ENCODE data around the gene EHBP1L1. TPM values are rescaled to one million over a fixed set of nuclear protein-coding genes. Genes with fewer than 3 reads are reported as not detected.

EHBP1L1 gene
- total RNA-seq, 1 experiment from 2014 or later: 126 TPM

GRCh38 chr11:65636108-65637031 lies 60.5 kb downstream of the EHBP1L1 start:
- no peak overlapping the region for H2AFZ ChIP-seq (ENCODE audit: low read length)
- H3K4me1 ChIP-seq (ENCODE audit: insufficient read depth, low read length): peaks cover 7% of the 10 kb centered on the region
- H3K36me3 ChIP-seq (ENCODE audit: low read depth, low read length): peaks cover 33% of the 10 kb centered on the region
- H3K4me3 ChIP-seq (ENCODE audit: low read length): no peak overlapping the region
- no peak overlapping the region for H3K9ac ChIP-seq (ENCODE audit: low read length)
- ChIA-PET CTCF (no interaction called here), POLR2A (ENCODE audit: unreplicated experiment) (no interaction called here)
- TSS peak; percentile 4 for BruUV-seq (replicated peaks)
- peaks cover 7% of the 10 kb centered on the region for H3F3A ChIP-seq (ENCODE audit: low read length, unreplicated experiment)
- DNase-seq: no peak
- no peaks in the 10 kb centered on the region for H3K27me3 ChIP-seq (ENCODE audit: low read length)
- H3K27ac ChIP-seq (ENCODE audit: low read length): no peak overlapping the region
- ATAC-seq: no peak
- H3K79me2 ChIP-seq (ENCODE audit: low read length): no peaks in the 10 kb centered on the region
- no peaks in the 10 kb centered on the region for H3K9me2 ChIP-seq (replicated peaks; ENCODE audit: low read length)
- no peaks in the 10 kb centered on the region for H4K20me1 ChIP-seq (ENCODE audit: low read length)
- TF ChIP-seq EZH2 (IDR thresholded peaks at IDR 0.05; ENCODE audit: low read length, unreplicated experiment) (no peak), CTCF (conservative IDR thresholded peaks at IDR 0.05; ENCODE audit: low read depth, low read length) (no peak), EZH2phosphoT487 (IDR thresholded peaks at IDR 0.05; ENCODE audit: borderline replicate concordance, low read length) (no peak)
- H3K9me3 ChIP-seq (ENCODE audit: low read length): no peaks in the 10 kb centered on the region
- intact Hi-C loops (cut with micrococcal nuclease): no loop called here
- no peak overlapping the region for H3K4me2 ChIP-seq (ENCODE audit: low read length)

GRCh38 chr11:65637032-65637557 lies 61.2 kb downstream of the EHBP1L1 start:
- Histone ChIP-seq H3K27ac (ENCODE audit: low read length) (no peak overlapping the region), H3K9ac (ENCODE audit: low read length) (no peak overlapping the region), H3K79me2 (ENCODE audit: low read length) (no peaks in the 10 kb centered on the region), H3K9me3 (ENCODE audit: low read length) (no peaks in the 10 kb centered on the region), H2AFZ (ENCODE audit: low read length) (no peak overlapping the region), H3K36me3 (ENCODE audit: low read depth, low read length) (peaks cover 33% of the 10 kb centered on the region), H3K9me2 (replicated peaks; ENCODE audit: low read length) (no peaks in the 10 kb centered on the region), H3K4me2 (ENCODE audit: low read length) (peak overlapping the region; percentile 93; the same call in 1 of the 2 replicates), H3F3A (ENCODE audit: low read length, unreplicated experiment) (peaks cover 7% of the 10 kb centered on the region), H3K4me1 (ENCODE audit: insufficient read depth, low read length) (peaks cover 7% of the 10 kb centered on the region), H3K4me3 (ENCODE audit: low read length) (no peak overlapping the region), H3K27me3 (ENCODE audit: low read length) (no peaks in the 10 kb centered on the region), H4K20me1 (ENCODE audit: low read length) (no peaks in the 10 kb centered on the region)
- CTCF ChIA-PET: no interaction called here
- POLR2A ChIA-PET (ENCODE audit: unreplicated experiment): no interaction called here
- TF ChIP-seq EZH2phosphoT487 (IDR thresholded peaks at IDR 0.05; ENCODE audit: borderline replicate concordance, low read length) (no peak), CTCF (conservative IDR thresholded peaks at IDR 0.05; ENCODE audit: low read depth, low read length) (no peak), EZH2 (IDR thresholded peaks at IDR 0.05; ENCODE audit: low read length, unreplicated experiment) (no peak)
- ATAC-seq (no peak), DNase-seq (no peak)
- intact Hi-C loops (cut with micrococcal nuclease): no loop called here
- BruUV-seq (replicated peaks): no TSS peak
